ENCODE results near the gene MBP.

GRCh38 chr18:76992226-76993084 lies 140.1 kb downstream of the MBP start:
- no peak for TF ChIP-seq CTCF (IDR thresholded peaks at IDR 0.05; ENCODE audit: poor library complexity, severe bottlenecking)
- no peak for TF ChIP-seq POLR2AphosphoS5 (IDR thresholded peaks at IDR 0.05)
- no peak for TF ChIP-seq TAF1 (IDR thresholded peaks at IDR 0.05; ENCODE audit: low read depth)
- TF ChIP-seq EZH2 (IDR thresholded peaks at IDR 0.05; ENCODE audit: borderline replicate concordance, insufficient read depth, low read length, poor library complexity, severe bottlenecking) = no peak
- TF ChIP-seq SMC3 (conservative IDR thresholded peaks at IDR 0.05; ENCODE audit: poor library complexity) = no peak
- no peak for TF ChIP-seq EP300 (conservative IDR thresholded peaks at IDR 0.05; ENCODE audit: poor library complexity, severe bottlenecking)
- no peak for TF ChIP-seq RAD21 (conservative IDR thresholded peaks at IDR 0.05)

Measured in neural cell (in vitro differentiated cells).